Heart left ventricle (tissue), 16 donors: ENCODE data around the gene DLGAP1. TPM values are rescaled to one million over a fixed set of nuclear protein-coding genes. Genes with fewer than 3 reads are reported as not detected.

Experiments used
- ATAC-seq, 4 donors: fragments of 200-7000 bp; cut with Tn5 transposase; one replicate each; pipeline ENCODE4 v1.9.1; 2020 to 2022; ENCODE audit warnings: moderate library complexity in 4 of 4, mild to moderate bottlenecking in 3 of 4, moderate number of reproducible peaks in 1 of 4
- DNase-seq, 5 donors: peaks; one replicate each; pipeline ENCODE4 v3.0.0-alpha.2; 2020
- H3K27ac ChIP-seq, 12 donors: fragments of 200-600 bp; sonication (generic) in 4 of 12; one replicate each; pipeline versions ENCODE4 v1.5.0 to v1.8.0; 2016 to 2022; ENCODE audit warnings: mild to moderate bottlenecking in 2 of 12
- H3K27me3 ChIP-seq, 9 donors: fragments of 200-600 bp; sonication (generic) in 2 of 9; one replicate each; pipeline versions ENCODE4 v1.5.1 to v1.8.0; 2016 to 2022; ENCODE audit warnings: mild to moderate bottlenecking in 3 of 9
- H3K36me3 ChIP-seq, 9 donors: fragments of 200-600 bp; sonication (generic) in 2 of 9; one replicate each; pipeline versions ENCODE4 v1.5.0 to v1.8.0; 2018 to 2022; ENCODE audit warnings: mild to moderate bottlenecking in 2 of 9
- H3K4me1 ChIP-seq, 12 donors: fragments of 200-600 bp; sonication (generic) in 4 of 12; one replicate each; pipeline versions ENCODE4 v1.5.0 to v1.8.0; 2016 to 2022; ENCODE audit warnings: mild to moderate bottlenecking in 3 of 12
- H3K4me3 ChIP-seq, 12 donors: fragments of 200-600 bp; sonication (generic) in 4 of 12; one replicate each; pipeline versions ENCODE4 v1.5.0 to v1.8.0; 2017 to 2022; ENCODE audit warnings: mild to moderate bottlenecking in 9 of 12, moderate library complexity in 4 of 12
- H3K9me3 ChIP-seq, 12 donors: fragments of 200-600 bp; sonication (generic) in 4 of 12; one replicate each; pipeline versions ENCODE4 v1.5.0 to v1.8.0; 2016 to 2022; ENCODE audit warnings: mild to moderate bottlenecking in 1 of 12
- CTCF ChIP-seq, 12 donors: fragments of 200-600 bp; sonication (generic) in 4 of 12; IDR thresholded peaks; one replicate each; pipeline versions ENCODE4 v1.5.0 to v1.8.0; 2018 to 2022; ENCODE audit warnings: antibody characterized with exemption in 12 of 12, mild to moderate bottlenecking in 5 of 12
- POLR2A ChIP-seq, 2 donors: fragments of 450-650 bp; IDR thresholded peaks; one replicate each; pipeline ENCODE4 v1.6.1; 2017; ENCODE audit warnings: antibody characterized with exemption in 2 of 2, mild to moderate bottlenecking in 2 of 2, moderate library complexity in 2 of 2
- WGBS, 4 donors: extraction: QIAGEN DNeasy Blood & Tissue Kit in 2 of 4; methylation state at CpG; one replicate each; pipeline versions ENCODE4 v1.1.5 to v1.1.7; 2013 to 2018; 5-methylcytosine and 5-hydroxymethylcytosine counted together
- intact Hi-C, 10 donors: fragments of 100-400 bp; cut with DNase I; formaldehyde crosslinking; loops; one replicate each; pipeline versions ENCODE4 v1.11.1 to v1.14.2; 2022
- polyA plus RNA-seq, 2 donors: library from polyadenylated mRNA; stranded (reverse); fragments of 200-250 nt; gene quantifications; one replicate each; pipeline ENCODE4 v1.2.3, GENCODE V29; 2013
- total RNA-seq, 9 donors: library from RNA; depleted of rRNA in 2 of 9; stranded (reverse); fragments of >200 nt in 2 of 9; fragmentation: NEBNext Ultra II Directional in 3 of 9; extraction: Animal tissue kit (Norgen Biotek cat#: 25700) in 3 of 9; gene quantifications; one replicate each; pipeline versions ENCODE4 v1.1.0 to v1.2.4, GENCODE V29; 2016 to 2023
- donor health status: ischemic (EF 13 %, LVEDD 7.1; RV severe dilation, severe dysfunction).
- donor health status: healthy with polysubstance abuse.
- donor health status: DM: no; HTN: yes; CAD: no.
- donor health status: DM: no; HTN: no; CAD: no.
- donor health status: ischemic (EF 25% LVEDD 6.9; RV normal size, moderate dysfunction).
- donor health status: ischemic (EF 25% LVEDD 5.7; RV mildly dilated, moderate dysfunction).
- donor health status: healthy.
- donor health status: DM: yes; HTN: yes; CAD: no.
- donor health status: ischemic (EF 35%, LVEDD 5.7; RV mildly dilated, moderate dysfunction).
- donor health status: nonischemic (EF 11% LVEDD 7.7; RV severe dilation, severe dysfunction).
- donor health status: DM: yes; HTN: yes; CAD: no.
- donor health status: PGD.
- donor health status: ischemic (EF 29% LVEDD 5.4; RV normal size, mild dysfunction).
- donor health status: nonischemic (EF 23%, LVEDD 6.1; RV moderate dilation, normal function).

Gene DLGAP1
- total and polyA plus RNA-seq, 11 donors: 0.10 to 5.5 (median 0.40) TPM; not detected in 1

- DNase-seq (no peak), ATAC-seq (no peak)
- WGBS, 4 donors: 51 to 65% (median 60%) methylated on average over 3 of the region's 3 CpGs
- TF ChIP-seq CTCF (IDR thresholded peaks at IDR 0.05) (no peak), POLR2A (IDR thresholded peaks at IDR 0.05) (no peak)
- intact Hi-C loops: no loop called here
- H3K27me3 ChIP-seq: no peaks in the 10 kb centered on the region
- H3K4me1 ChIP-seq: no peaks in the 10 kb centered on the region
- H3K36me3 ChIP-seq: no peaks in the 10 kb centered on the region
- no peak overlapping the region for H3K4me3 ChIP-seq
- H3K9me3 ChIP-seq: no peaks in the 10 kb centered on the region
- no peak overlapping the region for H3K27ac ChIP-seq
These were observed 209.7 kb downstream of the DLGAP1 start for GRCh38 chr18:4245456-4245855.

GRCh38 chr18:4242431-4243161 is 212.5 kb downstream of the DLGAP1 start:
- no peak for ATAC-seq
- no peak overlapping the region for H3K27ac ChIP-seq
- DNase-seq: no peak
- no peak overlapping the region for H3K4me3 ChIP-seq
- no peaks in the 10 kb centered on the region for H3K36me3 ChIP-seq
- TF ChIP-seq CTCF (IDR thresholded peaks at IDR 0.05): no peak
- TF ChIP-seq POLR2A (IDR thresholded peaks at IDR 0.05): no peak
- H3K4me1 ChIP-seq: no peaks in the 10 kb centered on the region
- no peaks in the 10 kb centered on the region for H3K27me3 ChIP-seq
- no peaks in the 10 kb centered on the region for H3K9me3 ChIP-seq
- intact Hi-C loops: no loop called here
- WGBS, 4 donors: 92 to 95% (median 93%) methylated on average over 5 of the region's 5 CpGs

GRCh38 chr18:4241090-4241617 is 214.0 kb downstream of the DLGAP1 start:
- H3K27me3 ChIP-seq: no peaks in the 10 kb centered on the region
- H3K36me3 ChIP-seq: no peaks in the 10 kb centered on the region
- no peak overlapping the region for H3K4me3 ChIP-seq
- no peaks in the 10 kb centered on the region for H3K4me1 ChIP-seq
- TF ChIP-seq CTCF (IDR thresholded peaks at IDR 0.05) (no peak), POLR2A (IDR thresholded peaks at IDR 0.05) (no peak)
- WGBS, 4 donors: 37 to 47% (median 44%) methylated on average over 6 of the region's 6 CpGs
- ATAC-seq (no peak), DNase-seq (no peak)
- no peak overlapping the region for H3K27ac ChIP-seq
- no peaks in the 10 kb centered on the region for H3K9me3 ChIP-seq
- intact Hi-C loops: no loop called here

GRCh38 chr18:4238966-4239365 is 216.1 kb downstream of the DLGAP1 start:
- no peak overlapping the region for H3K27ac ChIP-seq

More at GRCh38 chr18:4238966-4239365, 216.1 kb downstream of the DLGAP1 start:
- no peaks in the 10 kb centered on the region for H3K4me1 ChIP-seq
- WGBS, 4 donors: 28 to 52% (median 42%) methylated on average over 1 of the region's 1 CpG
- intact Hi-C loops: no loop called here
- H3K9me3 ChIP-seq: no peaks in the 10 kb centered on the region
- no peaks in the 10 kb centered on the region for H3K36me3 ChIP-seq
- no peak for ATAC-seq
- H3K4me3 ChIP-seq: no peak overlapping the region
- no peak for TF ChIP-seq POLR2A (IDR thresholded peaks at IDR 0.05)
- no peak for TF ChIP-seq CTCF (IDR thresholded peaks at IDR 0.05)
- no peak for DNase-seq
- no peaks in the 10 kb centered on the region for H3K27me3 ChIP-seq
